ENCODE measurements around the gene ACTR6. TPM values are rescaled to one million over a fixed set of nuclear protein-coding genes. Genes with fewer than 3 reads are reported as not detected.
A peak's percentile ranks its signal among the peaks of the same experiment; 100 is the strongest.
"Not testable (repeated sequence)": the region's sequence is repeated elsewhere in the genome, so short reads cannot be mapped to it uniquely, and the experiment has no call there.

ACTR6 gene
- total and polyA plus RNA-seq, 2 of the 4 experiments (the other 2 are of a cell fraction) = 9.7 to 10.2 TPM

DNA sequence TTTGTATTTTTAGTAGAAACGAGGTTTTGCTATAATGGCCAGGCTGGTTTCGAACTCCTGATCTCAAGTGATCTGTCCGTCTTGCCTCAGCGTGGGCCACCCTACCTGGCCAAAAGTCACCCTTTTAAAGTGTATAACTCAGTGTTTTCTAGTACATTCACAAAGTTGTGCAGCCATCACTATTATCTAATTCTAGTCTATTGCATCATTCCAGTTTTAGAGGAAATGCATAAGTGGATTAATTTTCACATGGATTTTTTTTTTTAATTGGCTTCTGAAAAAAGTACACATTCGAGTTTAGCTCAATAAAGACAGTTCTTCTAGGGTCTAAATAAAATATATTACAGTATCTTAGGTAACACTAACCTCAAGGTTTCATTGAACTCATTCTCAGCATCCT, 62.5 kb downstream of the ACTR6 start:
- dilution Hi-C loops (cut with HindIII; ENCODE audit: low sequenced_read_pairs, unreplicated experiment) = no loop called here
- no peaks in the 10 kb centered on the region for H3K36me3 ChIP-seq (ENCODE audit: control insufficient read depth, insufficient read depth, low read length)
- in situ Hi-C loops (cut with MboI; ENCODE audit: low sequenced_read_pairs) = no loop called here

DNA sequence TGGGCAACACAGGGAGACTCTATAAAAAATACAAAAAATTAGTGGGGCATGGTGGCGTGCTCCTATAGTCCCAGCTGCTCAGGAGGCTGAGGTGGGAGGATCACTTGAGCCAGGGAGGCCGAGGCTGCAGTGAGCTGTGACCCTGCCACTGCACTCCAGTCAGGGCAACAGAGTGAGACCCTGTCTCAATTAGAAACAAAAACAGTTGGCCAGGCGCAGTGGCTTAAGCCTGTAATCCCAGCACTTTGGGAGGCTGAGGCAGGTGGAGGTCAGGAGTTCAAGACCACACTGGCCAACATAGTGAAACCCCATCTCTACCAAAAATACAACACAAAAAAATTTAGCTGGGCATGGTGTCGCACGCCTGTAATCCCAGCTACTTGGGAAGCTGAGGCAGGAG, 64.5 kb downstream of the ACTR6 start:
- H3K4me1 ChIP-seq (ENCODE audit: control insufficient read depth, insufficient read depth, low read length); POLR2A ChIA-PET (ENCODE audit: unreplicated experiment); in situ Hi-C loops (cut with MboI; ENCODE audit: low sequenced_read_pairs); DNase-seq; H2BK120ac ChIP-seq (ENCODE audit: low read depth, low read length); H3K9me1 ChIP-seq (ENCODE audit: insufficient read depth, low read length); H3K56ac ChIP-seq (ENCODE audit: extremely low read depth, insufficient read depth, low read length); H3K23ac ChIP-seq (ENCODE audit: low read depth, low read length); H4K20me1 ChIP-seq (ENCODE audit: insufficient read depth, low read length); H3K4ac ChIP-seq (ENCODE audit: low read depth, low read length); H2AK9ac ChIP-seq (replicated peaks; ENCODE audit: low read depth, low read length, poor library complexity); H3K9ac ChIP-seq (ENCODE audit: low read depth, low read length); H2AK5ac ChIP-seq (ENCODE audit: low read depth, low read length); H4K8ac ChIP-seq (ENCODE audit: low read depth in 2 of 2, low read length in 2 of 2); H3K18ac ChIP-seq (ENCODE audit: low read depth, low read length); H4K91ac ChIP-seq (ENCODE audit: insufficient read depth, low read depth, low read length); BruUV-seq (replicated peaks); H3K4me3 ChIP-seq (ENCODE audit: insufficient read depth, low read depth, low read length); H3K36me3 ChIP-seq (ENCODE audit: control insufficient read depth, insufficient read depth, low read length); H2BK5ac ChIP-seq (ENCODE audit: low read depth, low read length, poor library complexity, severe bottlenecking); H3K4me2 ChIP-seq (ENCODE audit: low read depth, low read length); H2BK15ac ChIP-seq (ENCODE audit: low read depth, low read length); H2BK20ac ChIP-seq (ENCODE audit: low read depth, low read length); H2AFZ ChIP-seq (replicated peaks; ENCODE audit: low read length, poor library complexity); dilution Hi-C loops (cut with HindIII; ENCODE audit: low sequenced_read_pairs, unreplicated experiment); H3K14ac ChIP-seq (replicated peaks; ENCODE audit: low read depth, low read length); H4K5ac ChIP-seq (ENCODE audit: low read depth, low read length); H3K27ac ChIP-seq (ENCODE audit: insufficient read depth, low read length); H3K9me3 ChIP-seq (ENCODE audit: control insufficient read depth, insufficient read depth, low read length); ATAC-seq (ENCODE audit: low read depth); H3K27me3 ChIP-seq (ENCODE audit: control insufficient read depth, insufficient read depth, low read length): not testable (repeated sequence)
- intact Hi-C loops (cut with micrococcal nuclease) = loop anchor here (5.0 kb wide), 1 partner anchor 62 kb away; no protein-coding TSS in a partner anchor
- WGBS, 2 experiments (ENCODE audit: extremely low coverage in 2 of 2, insufficient read length in 1 of 2) = 100% methylated on average over 1 of the region's 5 CpGs; no CpG with 5 or more reads in 1 of the 2 experiments
- CTCF ChIA-PET = interaction anchor here (0.6 kb wide), 1 partner anchor 18 kb away, joined by 4 read pairs; no protein-coding TSS in a partner anchor
- peaks cover 14 to 17% of the 10 kb centered on the region in 2 experiments; a peak in 3 of 4 replicates for H3K79me1 ChIP-seq (ENCODE audit: low read depth in 1 of 2, low read length in 2 of 2)

More for the DNA sequence above, 62.5 kb downstream of the ACTR6 start:
- Histone ChIP-seq H2BK15ac (ENCODE audit: low read depth, low read length) (no peak overlapping the region), H3K14ac (replicated peaks; ENCODE audit: low read depth, low read length) (no peak overlapping the region), H2AK9ac (replicated peaks; ENCODE audit: low read depth, low read length, poor library complexity) (no peak overlapping the region), H3K18ac (ENCODE audit: low read depth, low read length) (no peak overlapping the region), H3K9ac (ENCODE audit: low read depth, low read length) (no peak overlapping the region), H3K4me1 (ENCODE audit: control insufficient read depth, insufficient read depth, low read length) (peaks cover 2% of the 10 kb centered on the region; the same call in 1 of the 2 replicates), H4K8ac (ENCODE audit: low read depth in 2 of 2, low read length in 2 of 2) (no peak overlapping the region), H3K27me3 (ENCODE audit: control insufficient read depth, insufficient read depth, low read length) (no peaks in the 10 kb centered on the region), H3K9me3 (ENCODE audit: control insufficient read depth, insufficient read depth, low read length) (no peaks in the 10 kb centered on the region), H2AFZ (replicated peaks; ENCODE audit: low read length, poor library complexity) (peak overlapping the region; percentile 32), H3K4me3 (ENCODE audit: insufficient read depth, low read depth, low read length) (no peak overlapping the region), H4K91ac (ENCODE audit: insufficient read depth, low read depth, low read length) (no peak overlapping the region), H4K5ac (ENCODE audit: low read depth, low read length) (no peak overlapping the region), H2BK5ac (ENCODE audit: low read depth, low read length, poor library complexity, severe bottlenecking) (no peak overlapping the region), H2AK5ac (ENCODE audit: low read depth, low read length) (no peak overlapping the region), H3K4me2 (ENCODE audit: low read depth, low read length) (no peak overlapping the region), H3K4ac (ENCODE audit: low read depth, low read length) (no peak overlapping the region), H2BK20ac (ENCODE audit: low read depth, low read length) (no peak overlapping the region), H3K79me1 (ENCODE audit: low read depth in 1 of 2, low read length in 2 of 2) (peaks cover 7 to 8% of the 10 kb centered on the region in 2 experiments; a peak in 3 of 4 replicates), H4K20me1 (ENCODE audit: insufficient read depth, low read length) (no peaks in the 10 kb centered on the region; the same call in none of the 2 replicates), H3K9me1 (ENCODE audit: insufficient read depth, low read length) (0 out of 2 replicates have a peak, but pooled peaks cover 3% of the 10 kb centered on the region), H3K27ac (ENCODE audit: insufficient read depth, low read length) (no peak overlapping the region), H2BK120ac (ENCODE audit: low read depth, low read length) (no peak overlapping the region), H3K56ac (ENCODE audit: extremely low read depth, insufficient read depth, low read length) (no peak overlapping the region), H3K23ac (ENCODE audit: low read depth, low read length) (no peak overlapping the region)
- CTCF ChIA-PET = no interaction called here
- ATAC-seq (ENCODE audit: low read depth) = no peak
- POLR2A ChIA-PET (ENCODE audit: unreplicated experiment) = no interaction called here
- no TSS peak for BruUV-seq (replicated peaks)
- TF ChIP-seq CHD1 (IDR thresholded peaks at IDR 0.05; ENCODE audit: low read depth, low read length) (no peak), RFX5 (IDR thresholded peaks at IDR 0.05; ENCODE audit: low read depth, low read length) (no peak), POLR2A (IDR thresholded peaks at IDR 0.05; ENCODE audit: low read depth, low read length) (no peak), CEBPB (IDR thresholded peaks at IDR 0.05; ENCODE audit: low read depth, low read length) (peak; percentile 22; the same call in 1 of the 2 replicates)
- DNase-seq = no peak
- intact Hi-C loops (cut with micrococcal nuclease) = no loop called here
- no CpG with 5 or more reads among the region's 5 CpGs for WGBS, 2 experiments (ENCODE audit: extremely low coverage in 2 of 2, insufficient read length in 1 of 2)

Data from IMR-90 (cell line).